Heart left ventricle (tissue), 13 donors: Measurements from ENCODE around the gene LIPK.

Source experiments
- POLR2A ChIP-seq, 2 donors: fragments of 450-650 bp; IDR thresholded peaks; one replicate each; pipeline ENCODE4 v1.6.1; 2017; ENCODE audit warnings: antibody characterized with exemption in 2 of 2, mild to moderate bottlenecking in 2 of 2, moderate library complexity in 2 of 2
- TF ChIP-seq, protein P1 (sequence below), 12 donors: fragments of 200-600 bp; sonication (generic) in 4 of 12; IDR thresholded peaks; one replicate each; pipeline versions ENCODE4 v1.5.0 to v1.8.0; 2018 to 2022; ENCODE audit warnings: antibody characterized with exemption in 12 of 12, mild to moderate bottlenecking in 5 of 12
- donor health status: ischemic (EF 13 %, LVEDD 7.1; RV severe dilation, severe dysfunction).
- donor health status: DM: no; HTN: yes; CAD: no.
- donor health status: DM: no; HTN: no; CAD: no.
- donor health status: ischemic (EF 25% LVEDD 6.9; RV normal size, moderate dysfunction).
- donor health status: ischemic (EF 25% LVEDD 5.7; RV mildly dilated, moderate dysfunction).
- donor health status: ischemic (EF 35%, LVEDD 5.7; RV mildly dilated, moderate dysfunction).
- donor health status: nonischemic (EF 11% LVEDD 7.7; RV severe dilation, severe dysfunction).
- donor health status: DM: yes; HTN: yes; CAD: no.
- donor health status: PGD.
- donor health status: ischemic (EF 29% LVEDD 5.4; RV normal size, mild dysfunction).
- donor health status: nonischemic (EF 23%, LVEDD 6.1; RV moderate dilation, normal function).

DNA sequence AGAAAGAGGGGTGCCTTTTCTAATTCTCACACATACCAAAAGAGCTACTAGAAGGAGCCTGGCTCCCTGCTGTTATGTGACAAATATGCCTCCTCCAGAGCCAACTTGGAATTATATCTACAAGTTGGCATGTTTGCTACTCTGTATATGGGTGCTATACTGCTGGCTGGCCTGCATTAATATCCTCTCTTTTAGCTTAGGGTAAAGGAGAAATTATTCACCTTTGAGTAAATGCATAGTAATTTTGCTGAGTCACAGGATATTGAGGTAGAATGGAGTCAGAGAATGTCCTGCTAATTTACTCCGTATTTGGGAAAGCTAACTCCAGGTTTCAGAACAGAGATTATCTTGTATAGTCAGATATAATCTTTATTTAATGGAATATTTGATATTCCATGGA lies 29.6 kb downstream of the LIPK start:
- TF ChIP-seq, protein P1, sequence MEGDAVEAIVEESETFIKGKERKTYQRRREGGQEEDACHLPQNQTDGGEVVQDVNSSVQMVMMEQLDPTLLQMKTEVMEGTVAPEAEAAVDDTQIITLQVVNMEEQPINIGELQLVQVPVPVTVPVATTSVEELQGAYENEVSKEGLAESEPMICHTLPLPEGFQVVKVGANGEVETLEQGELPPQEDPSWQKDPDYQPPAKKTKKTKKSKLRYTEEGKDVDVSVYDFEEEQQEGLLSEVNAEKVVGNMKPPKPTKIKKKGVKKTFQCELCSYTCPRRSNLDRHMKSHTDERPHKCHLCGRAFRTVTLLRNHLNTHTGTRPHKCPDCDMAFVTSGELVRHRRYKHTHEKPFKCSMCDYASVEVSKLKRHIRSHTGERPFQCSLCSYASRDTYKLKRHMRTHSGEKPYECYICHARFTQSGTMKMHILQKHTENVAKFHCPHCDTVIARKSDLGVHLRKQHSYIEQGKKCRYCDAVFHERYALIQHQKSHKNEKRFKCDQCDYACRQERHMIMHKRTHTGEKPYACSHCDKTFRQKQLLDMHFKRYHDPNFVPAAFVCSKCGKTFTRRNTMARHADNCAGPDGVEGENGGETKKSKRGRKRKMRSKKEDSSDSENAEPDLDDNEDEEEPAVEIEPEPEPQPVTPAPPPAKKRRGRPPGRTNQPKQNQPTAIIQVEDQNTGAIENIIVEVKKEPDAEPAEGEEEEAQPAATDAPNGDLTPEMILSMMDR (IDR thresholded peaks at IDR 0.05), result no peak
- no peak for TF ChIP-seq POLR2A (IDR thresholded peaks at IDR 0.05)
